Activated gamma-delta T cell treated with anti-CD3 and anti-CD28 coated beads, Interleukin-2, amount 50 U/mL, for 16 hours (primary cell): ENCODE measurements around the gene ITGB7.
A peak's percentile ranks its signal among the peaks of the same experiment; 100 is the strongest.

ENCODE experiments used
- DNase-seq: peaks from one replicate; pipeline ENCODE4 v3.0.0-alpha.2; 2020; ENCODE audit warnings: low read depth

The ITGB7 gene

DNA sequence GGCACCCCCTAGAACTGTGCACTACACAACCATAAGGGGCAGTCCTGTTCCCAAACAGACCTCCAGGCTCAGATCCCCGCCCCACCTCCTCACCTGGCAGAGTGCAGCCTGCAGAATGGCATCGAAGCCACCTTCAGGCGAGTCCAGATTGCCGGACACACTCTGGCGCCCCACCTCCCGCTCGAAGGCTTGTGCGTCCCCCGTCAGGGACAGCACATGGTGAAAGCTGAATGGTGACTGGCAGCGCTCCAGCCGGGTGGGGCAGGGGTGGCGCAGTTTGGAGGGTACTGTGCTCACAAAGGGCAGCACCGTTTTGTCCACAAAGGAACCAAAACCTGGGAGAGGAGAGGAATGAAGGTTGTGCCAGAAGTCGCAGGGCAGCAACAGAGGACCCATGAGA is 10.6 kb downstream of the ITGB7 start:
- DNase-seq: no peak

DNA sequence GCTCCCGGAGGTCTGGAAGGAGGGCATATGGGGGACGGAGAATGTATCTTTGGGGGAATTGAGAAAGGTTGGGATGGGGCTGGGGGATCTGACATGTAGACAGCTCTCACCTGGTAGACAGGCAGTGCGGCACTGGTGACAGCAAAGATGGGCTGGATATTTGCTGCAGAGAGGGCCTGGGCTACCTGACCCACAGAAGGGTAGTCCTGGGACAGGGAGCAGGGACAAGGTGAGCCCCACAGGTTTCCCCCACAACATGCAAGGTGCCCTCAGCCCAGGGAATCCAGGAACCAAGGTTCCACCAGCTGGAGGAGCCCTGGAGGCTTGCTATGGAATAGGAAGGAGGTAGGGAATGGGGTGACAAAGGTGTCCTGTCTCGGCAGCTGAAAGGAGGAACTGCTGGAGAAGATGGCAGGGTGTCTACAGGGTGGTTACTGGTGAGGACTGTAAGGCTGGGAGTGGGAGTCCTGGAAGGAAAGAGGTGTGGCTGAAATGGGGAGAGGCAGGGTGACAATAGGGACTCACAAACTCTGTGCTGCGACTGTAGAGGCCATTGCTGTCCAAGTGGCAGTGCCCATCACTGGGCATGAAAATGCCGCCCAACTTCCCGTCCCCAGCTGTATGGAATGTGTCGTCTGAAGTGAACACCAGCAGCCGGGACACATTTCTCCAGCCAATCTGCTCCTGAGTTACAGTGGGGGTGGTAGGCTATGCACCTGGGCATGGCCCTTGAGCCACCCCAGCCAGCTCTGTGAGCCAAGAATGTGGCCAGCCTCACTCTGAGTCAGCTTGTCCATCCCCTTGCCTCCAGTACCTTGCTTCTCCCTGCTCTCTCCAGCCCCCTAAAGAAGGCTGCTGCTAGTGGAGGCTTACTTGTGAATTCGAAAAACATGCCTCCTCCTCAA is 11.3 kb downstream of the ITGB7 start:
- no peak for DNase-seq

DNA sequence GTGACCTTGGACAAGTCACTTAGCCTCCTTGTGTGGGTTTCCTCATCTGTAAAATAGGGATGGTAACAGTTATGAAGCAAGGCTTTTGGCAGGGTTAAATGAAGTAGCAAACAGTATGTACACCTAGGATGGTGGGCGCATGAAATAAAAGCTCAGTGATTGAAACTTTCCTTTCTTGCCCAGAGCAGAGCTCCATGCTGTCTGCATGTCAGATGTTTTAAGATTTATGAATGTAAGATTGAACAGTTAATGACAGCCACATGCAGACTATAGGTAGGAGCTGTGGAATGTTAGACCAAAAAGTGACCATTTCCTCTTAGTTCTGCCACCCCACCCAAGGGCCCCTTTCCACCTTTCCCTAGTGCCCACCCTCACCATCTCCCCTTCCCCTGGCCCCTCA is 12.1 kb downstream of the ITGB7 start:
- DNase-seq: no peak

DNA sequence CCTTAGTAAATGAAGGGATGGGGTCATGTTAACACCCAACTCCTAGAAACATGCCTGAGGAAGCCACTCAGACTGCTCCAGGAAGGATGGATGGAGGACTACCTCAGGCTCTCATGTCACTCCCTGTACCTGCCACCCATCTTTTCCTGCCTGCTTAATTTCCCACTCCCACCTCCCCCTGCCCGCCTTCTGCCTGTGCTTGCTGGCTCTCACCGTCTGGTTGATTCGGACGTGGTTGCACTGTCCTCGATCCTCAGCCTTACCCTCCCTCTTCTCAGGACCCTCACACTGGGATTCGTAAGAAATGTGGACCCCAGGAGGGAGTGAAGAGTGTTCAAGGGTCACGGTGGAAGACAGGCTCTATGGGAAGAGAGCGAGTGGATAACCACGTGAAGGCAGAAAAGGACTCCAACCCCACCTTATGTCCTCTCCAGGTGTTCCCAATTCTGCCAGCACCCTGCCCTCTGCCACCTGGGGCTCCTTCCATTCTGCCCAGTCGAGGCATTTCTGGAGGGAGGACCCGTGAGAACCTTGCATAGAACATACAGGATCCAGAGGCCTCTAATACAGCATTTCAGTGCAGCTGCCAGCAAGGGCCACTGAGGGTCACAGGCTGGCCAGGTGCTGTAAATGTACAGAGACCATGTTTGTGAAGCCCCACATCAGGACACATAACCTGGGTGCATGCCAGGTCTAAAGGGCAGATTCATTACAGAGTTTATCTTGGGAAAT is 12.9 kb downstream of the ITGB7 start:
- no peak for DNase-seq

DNA sequence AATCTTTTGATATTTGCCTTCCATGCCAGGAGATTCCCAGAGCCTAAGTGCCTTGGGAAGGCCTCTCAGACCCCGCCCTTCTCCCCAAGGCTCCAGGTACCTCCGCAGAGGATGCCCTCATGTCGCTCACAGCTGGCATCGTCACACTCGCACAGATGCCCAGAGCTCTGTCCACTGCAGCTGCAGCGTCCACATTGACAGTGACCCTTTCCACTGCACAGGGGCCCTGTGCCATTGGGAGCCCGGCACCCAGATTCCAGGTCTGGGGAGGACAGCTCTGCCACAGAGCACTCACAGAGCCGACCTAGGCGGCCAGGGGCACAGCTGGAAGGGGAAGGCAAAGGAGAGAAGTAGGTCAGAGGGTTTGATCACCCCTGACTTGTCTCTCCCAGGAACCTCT is 14.0 kb downstream of the ITGB7 start:
- DNase-seq: no peak

DNA sequence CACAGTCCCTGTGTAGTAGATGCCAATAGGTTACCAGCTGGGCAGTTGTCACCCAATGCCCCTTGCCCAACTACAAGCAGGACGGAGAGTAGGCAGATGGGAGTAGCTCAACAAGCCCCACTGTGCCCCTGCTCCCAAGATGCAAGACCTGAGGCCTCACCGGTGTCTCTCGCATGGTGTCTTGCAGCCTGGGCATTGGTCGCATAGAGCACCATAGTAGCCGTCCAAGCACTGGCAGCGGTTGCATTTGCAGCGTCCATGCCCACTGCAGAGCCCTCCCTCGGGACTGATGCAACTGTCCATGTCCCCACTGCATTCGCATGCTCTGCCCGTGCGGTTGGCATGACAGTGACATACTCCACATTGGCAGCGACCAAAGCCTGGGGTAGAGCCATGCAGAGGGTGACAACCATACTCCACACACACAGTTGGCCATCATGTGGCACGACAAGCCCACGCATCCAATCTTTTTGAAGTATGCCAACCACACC is 14.5 kb downstream of the ITGB7 start:
- DNase-seq: no peak

DNA sequence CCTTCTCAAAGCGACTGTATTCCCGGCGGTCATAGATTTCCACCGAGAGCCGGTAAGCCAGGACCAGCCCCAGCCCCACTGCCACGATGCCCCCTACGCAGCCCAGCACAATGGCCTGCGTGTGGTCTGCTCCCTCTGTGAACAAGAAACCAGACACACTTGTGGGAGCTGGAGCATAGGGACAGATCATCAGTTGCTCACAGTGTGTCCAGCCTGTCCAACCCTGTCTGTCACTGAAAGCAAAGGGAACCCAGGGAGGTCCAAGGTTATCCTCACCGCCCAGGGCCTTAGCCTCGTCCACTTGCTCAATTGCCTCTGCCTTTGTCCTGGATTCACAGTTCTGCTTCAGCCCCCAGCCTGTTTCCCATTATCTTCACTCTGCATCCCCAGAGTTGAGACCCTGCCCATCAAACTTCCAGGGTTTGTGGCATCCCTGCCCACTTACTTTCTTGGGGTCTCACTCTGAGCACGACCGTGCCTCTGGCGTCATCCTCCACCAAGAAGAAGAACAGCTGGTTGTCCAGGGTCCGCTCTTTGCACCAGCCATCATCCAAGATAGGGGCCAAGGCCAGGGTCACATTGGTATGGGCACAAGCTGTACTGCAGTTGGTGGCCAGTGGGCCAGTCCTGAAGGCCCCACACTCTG is 15.0 kb downstream of the ITGB7 start:
- no peak for DNase-seq

DNA sequence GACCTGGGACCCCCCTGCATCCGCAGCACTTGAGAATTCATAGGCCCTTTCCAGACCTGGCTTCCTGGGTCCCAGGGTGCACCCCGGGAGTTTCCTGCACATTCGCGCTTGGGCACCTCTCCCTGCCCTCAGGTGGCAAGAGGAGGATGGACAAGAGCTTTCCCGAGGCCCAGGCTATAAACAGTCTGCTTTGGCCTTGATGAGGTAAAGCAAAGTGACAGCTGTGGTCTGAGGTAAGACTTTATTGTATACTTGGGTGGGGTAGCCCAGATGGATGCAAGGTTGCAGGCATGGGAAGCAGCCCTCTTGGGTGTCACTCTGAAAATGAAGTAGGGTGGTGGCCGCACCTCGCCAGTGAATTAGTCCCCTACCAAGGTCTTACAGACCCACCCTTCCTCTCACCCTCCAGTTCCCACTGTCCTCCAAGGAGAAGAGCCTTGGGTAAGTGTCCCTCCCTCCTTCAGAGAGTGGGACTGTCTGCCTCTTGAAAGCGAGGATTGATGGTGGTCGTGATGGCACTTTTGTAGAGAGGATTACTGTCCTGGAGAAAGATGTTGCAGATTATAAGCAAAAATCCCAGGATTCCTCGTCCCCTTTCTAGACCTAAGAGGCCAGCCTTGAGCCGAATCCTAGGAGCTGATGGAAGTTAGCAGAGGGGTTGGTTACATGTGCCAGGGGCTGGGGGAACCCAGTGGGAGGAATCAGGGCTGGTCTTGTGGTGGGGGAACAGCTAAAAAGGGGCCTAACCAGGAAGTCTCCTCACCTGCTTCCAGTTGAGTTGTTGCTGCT is 15.8 kb downstream of the ITGB7 start:
- no peak for DNase-seq

DNA sequence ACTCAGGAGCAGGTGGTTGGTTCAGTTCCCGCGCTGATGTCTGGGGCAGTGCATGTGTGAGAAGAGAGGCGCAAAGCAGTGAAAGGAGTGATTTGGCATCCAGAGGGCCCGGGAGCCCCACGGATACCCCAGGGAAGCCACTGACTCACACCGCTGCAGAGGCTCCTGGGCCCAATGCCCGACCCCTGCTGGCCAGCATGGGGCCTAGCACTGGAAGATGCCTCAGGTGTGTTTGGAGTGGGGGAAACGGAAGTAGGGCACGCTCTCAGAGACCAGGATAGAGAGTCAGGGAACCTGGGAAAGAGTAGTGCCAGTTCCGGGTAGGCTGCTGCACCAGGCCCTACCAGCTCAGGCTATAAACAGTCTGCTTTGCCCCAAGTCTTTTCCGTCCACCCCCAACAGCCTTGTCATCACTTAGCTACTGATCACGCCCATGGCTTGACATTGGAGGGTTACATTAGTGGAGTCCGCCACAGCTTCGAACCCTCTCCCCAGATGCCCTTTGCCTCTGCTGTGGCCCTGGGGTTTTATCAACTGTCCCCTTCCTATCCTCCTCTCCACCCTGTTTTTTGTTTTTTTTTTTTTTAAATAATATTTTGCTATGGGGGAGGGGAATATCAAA is 16.8 kb downstream of the ITGB7 start:
- DNase-seq: no peak

DNA sequence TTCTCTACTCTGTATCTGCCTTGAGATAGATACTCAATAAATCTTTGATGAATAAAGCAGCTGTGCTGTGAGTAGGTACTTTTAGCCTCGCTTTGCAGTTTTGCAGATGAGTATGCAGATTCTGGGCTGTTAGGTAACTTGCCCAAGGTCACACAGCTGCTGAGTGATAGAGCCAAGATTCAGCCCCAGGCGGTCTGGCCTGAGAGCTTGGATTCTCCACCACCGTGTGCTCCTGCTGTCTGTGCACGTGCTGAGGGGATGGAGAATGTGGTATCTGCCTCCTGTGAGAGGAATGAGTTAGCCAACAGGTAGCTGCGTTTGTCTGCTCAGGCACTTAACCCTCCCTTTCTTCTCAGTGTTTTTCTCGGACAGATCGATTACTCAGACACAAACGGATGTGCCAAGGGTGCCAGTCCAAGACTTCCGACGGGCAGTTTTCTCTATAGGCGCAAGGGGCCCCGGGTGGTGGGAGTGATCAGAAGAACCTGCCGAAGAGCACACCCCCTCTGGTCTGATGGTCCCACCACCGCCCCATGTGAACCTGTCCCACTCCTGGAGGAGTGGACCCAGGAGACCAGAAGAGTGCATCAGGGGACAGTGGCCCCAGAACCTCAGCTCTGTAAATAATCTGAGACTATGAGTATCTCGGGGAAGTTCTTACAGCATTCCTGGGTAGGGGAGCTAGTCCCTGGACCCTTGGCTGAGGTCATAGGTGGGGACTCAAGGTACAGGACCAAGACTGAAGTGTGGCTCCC is 19.7 kb downstream of the ITGB7 start:
- DNase-seq: no peak

DNA sequence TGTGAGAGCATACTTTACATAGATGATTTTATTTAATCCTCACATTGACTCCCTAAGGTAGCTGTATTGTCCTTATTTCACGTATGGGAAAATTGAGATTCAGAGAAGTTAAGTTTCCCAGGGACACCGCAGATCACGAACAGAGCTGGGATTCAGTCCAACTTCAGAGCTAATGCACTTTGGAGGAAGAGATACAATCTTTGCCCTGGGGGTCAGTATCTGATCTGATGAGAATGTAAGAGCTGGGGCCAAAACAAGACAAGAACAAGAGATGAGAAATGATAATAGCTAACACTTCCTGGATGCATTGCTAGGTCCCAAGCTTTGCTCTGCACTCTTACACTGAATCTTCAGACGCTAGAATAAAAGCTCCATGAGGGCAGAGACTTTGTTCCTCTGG is 20.3 kb downstream of the ITGB7 start:
- DNase-seq: no peak

DNA sequence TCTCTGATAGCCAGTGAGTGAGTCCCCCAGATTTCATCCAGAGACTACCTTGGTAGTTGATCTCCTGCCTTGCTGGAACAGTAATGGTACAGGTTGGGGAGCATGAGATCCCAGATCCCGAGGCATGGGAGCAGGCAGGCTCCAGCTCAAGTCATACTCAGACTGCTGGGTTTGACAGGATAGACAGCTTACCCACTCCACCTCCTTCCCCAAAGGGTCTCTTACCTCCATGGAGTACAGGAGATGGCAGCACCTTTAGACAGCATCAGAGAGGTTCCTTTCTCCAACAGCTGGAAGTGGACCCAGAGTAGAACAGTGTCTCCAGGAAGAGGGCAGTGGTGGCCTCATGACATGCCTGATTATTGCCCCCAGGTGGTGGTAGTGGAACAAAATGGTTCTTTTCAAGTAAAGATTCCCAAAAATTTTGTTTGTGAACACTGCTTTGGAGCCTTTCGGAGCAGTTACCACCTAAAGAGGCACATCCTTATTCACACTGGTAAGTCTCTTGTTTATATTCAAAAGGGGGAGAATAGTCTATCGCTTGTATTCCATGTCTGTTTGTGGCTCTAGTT is 21.4 kb downstream of the ITGB7 start:
- no peak for DNase-seq

DNA sequence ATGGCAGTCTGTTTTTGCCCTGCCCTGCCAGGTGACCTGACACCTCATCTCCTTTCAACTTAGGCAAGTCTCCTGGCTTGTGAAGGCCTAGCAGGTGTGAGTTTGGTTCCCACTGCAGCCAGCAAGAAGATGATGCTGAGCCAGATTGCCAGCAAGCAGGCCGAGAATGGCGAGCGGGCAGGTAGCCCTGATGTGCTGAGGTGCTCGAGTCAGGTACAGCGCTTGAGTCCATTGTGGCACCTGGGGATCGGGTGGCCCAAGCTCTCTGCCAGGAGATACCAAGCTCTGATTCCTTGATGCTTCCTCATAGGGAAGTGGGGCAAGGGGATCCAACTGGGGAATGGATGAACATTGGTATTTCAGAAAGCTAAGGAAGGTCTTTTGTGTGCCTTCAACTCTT is 22.2 kb downstream of the ITGB7 start:
- no peak for DNase-seq

DNA sequence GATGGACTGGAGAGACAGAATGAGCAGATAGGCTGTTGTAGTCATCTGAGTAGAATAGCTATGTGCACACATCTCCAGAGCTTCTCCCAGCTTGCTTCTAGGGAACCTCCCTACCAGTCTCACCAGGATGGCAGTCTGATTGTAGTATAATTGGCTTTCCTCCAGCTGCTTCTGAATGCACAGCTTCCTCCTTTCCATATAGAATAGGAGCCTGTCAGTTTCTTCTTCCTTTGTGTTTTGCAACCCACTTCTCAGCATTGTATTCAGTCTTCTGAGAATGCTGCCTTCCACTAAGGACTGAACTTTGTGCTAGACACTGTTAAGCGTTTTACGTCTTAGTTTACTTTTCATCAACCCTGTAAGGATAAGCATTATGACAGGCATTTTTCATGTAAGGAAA is 24.1 kb downstream of the ITGB7 start:
- no peak for DNase-seq

DNA sequence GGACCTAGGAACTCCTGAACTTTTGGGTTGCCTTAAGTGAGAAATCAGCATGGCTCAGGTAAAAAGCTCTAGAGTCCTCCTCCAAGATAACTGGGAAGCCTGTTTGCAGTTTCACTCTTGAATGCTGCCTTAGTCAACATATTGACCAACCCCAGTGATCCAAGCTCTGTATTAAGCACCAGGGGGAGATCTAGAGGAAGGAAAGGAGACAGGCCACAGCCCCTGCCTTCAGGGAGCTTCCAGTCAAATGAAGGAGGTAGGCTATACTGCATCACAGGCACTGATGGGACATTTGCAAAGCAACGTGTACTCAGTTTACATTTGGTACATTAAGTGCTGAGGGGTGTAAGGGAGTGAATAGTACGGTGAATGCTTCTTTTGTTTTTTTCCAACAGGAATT is 25.1 kb downstream of the ITGB7 start:
- DNase-seq: no peak

DNA sequence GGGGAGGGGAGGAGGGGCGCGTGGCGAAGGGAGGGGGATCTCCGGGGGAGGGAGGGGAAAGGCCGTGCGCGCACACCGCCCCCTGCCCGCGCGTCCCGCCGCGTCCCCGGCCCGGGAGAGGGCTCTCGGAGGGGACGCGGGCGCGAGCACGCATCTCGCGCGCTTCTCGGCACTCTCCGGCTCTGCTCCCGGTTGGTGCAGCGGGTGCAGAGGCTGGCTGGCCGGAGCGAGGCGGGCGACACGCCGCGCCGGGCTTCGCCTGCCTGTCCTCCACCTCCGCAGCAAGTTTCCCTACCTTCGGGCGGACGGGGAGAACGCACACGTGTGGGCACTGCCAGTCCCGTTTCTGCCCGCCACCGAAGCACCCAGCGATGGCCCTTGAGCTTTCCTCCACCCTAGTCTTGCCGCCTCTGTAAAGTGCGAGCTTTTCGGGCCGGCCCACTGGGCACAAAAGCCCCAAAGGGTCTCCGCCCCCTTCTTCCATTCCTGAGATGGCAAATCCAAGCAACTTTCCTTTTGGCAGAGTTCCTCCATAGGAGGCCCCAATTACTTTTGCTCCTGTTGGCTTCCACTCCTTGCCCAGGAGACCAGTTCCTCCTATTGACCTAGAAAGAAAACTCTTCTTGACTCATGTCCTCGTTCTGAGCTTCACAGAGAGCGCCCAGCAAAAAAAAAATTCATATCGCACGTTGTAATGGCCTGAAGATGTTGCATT is 26.0 kb downstream of the ITGB7 start:
- DNase-seq: no peak

DNA sequence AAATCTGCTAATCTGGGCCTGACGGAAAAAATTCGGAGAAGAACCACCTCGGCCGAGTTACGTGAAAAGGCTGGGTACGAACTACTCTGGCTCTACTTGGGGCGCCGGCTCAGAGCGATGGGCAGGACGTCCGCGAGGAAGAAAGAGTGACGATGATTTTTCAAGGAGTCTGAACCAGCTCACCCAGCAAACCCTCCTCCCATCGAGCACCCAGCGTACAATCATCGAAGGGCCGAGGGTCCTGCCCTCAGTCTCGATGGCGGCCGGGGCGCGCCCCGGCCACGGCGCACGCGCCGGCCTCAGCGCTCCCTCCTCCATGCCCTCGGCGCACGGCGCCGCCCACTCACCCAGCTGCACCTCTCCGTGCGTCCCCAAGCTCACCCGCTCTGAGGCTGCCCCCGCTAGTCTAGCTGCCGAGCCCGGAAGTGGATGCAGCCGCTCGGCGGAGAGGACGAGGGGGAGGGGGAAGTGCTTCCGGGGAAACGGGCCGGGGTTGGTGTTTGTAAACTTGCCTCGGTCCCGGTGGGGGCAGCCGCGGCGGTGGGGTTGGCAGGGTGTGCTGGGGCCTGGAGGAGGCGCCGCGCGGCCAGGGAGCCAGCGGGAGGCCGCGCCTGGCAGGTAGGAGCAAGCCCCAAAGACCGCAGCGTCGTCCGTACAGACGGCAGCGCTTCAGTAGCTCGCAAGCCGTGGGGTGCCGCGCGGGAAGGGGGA is 26.7 kb downstream of the ITGB7 start, which contains the start of the genes CSAD and ZNF740:
Gene CSAD (minus strand): TSS at position 706 of the 711 bp plus-strand sequence. CDS start 7,455 bp downstream, outside the sequence.
Gene ZNF740 (plus strand): TSS at position 503 of the 711 bp plus-strand sequence. CDS start 1,262 bp downstream, outside the sequence.
- peak; percentile 96 for DNase-seq

DNA sequence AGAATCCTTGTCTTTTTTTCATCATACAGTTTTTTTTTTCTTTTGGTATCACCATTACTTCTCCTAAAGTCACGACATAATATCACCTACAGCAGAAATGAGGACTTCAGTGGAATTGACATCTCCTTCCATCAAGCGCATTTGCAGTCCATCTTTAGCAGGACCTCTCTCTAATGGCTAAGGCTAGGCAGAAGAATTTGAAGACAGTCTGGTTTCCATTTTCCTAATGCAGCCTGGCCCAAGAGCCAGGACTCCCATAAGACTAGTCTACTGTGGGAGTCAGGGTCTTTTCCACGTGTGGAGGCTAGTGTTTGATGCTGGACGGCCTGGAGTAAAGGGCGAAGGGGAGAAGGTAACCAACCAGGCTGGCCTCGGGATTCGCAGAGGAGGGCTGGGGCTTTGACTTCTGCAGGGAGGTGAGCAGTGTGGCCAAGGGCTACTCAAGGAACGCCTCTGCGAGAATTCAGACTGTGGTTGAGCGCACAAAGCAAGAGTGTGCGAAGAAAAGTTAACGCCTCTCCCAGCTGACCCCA is 27.3 kb downstream of the ITGB7 start:
- no peak for DNase-seq
